Activated CD4-positive, alpha-beta T cell treated with anti-CD3 and anti-CD28 coated beads, Interleukin-2, amount 50 U/mL, for 1 hour (primary cell): ENCODE measurements around the gene KHNYN.
"Not testable (repeated sequence)": the region's sequence is repeated elsewhere in the genome, so short reads cannot be mapped to it uniquely, and the experiment has no call there.

Experiments
- DNase-seq: peaks from one replicate; pipeline ENCODE4 v3.0.0-alpha.2; 2020

The KHNYN gene

DNA sequence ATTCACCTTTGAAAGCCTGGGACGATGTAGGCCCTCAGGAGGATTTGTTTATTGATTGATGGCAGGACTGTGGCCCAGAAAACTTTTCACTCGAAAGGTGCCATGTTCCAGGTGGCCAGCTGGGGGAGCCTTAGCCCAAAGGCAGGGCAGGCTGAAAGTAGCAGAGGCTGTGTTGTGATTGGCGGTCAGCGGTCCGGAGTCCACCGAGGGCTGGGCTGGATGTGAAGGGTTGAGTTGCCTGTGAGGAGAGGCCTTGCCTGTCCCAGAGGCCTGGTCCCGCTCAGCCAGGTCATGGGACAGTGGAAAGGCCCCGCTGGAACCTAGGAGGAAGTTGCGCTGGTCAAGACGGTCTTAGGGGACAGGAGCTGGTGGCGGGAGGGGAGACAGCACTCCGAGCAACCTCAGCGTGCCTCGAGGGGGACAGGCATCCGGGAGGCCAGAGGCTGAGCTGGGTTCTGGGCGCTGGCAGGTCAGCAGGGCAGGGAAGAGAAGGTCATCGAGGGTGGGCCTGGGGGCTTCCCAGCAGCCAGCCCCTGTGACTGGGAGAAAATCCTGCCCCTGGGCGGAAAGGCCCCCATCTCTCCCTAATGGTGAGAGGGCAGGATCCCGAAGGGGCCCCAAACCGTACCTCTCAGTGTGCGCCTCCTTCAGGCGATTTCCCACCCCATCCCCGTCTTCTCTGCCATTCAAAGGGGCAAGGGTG is 52.0 kb downstream of the KHNYN start:
- peak; percentile 45 for DNase-seq

DNA sequence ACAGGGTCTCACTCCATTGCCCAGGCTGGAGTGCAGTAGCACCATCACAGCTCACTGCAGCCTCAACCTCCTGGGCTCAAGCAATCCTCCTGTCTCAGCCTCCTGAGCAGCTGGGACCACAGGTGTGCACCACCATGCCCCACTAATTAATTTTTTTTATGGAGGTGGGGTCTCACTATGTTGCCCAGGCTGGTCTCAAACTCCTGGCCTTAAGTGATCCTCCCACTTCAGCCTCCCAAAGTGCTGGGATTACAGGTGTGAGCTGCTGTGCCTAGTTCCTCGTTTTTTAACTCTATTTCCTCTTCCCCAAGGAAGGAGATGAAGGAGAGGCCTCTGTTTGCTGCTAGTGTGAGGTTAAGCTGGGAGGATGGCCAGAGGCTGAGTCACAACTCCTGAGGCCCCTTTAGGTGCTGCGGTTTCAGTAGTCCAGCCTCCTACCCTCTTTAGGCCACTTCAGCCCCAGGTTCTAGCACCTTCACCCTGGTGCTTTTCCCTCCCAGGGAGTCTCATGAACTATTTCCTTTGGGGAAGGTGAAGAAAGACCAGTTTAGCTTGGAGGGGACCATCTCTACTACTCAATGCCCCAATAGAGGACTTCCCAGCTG is 53.0 kb downstream of the KHNYN start:
- DNase-seq = not testable (repeated sequence)

DNA sequence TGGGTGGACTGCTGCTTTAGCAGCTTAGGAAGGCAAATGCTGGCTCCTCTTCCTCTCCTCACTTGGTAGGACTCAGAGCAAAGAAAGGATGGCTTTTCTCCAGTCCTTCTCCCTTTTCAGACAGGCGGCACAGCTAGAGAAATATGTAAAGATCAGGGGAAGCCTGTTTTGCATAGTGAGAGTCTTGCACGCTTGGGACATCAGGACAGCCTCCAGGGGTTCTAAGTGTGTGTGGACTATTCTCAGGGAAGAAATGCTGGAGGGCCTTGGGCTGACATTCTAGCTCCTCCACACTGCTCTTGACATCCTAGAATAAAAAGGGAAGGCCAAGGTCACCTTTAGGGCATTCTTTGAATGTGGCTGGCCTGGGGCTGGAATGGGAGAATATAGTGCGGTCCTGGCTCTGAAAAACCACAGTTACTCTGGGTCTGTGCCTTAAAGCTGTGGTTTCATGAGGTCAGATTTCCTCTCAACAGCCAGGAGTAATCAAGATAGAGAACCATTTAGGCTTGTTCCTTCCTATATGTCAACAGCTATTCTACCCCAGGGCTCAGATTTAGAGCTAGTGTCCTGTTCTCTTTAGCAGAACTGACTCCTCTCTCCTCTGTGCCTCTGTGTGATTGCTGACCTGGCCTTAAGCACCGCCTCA is 54.0 kb downstream of the KHNYN start:
- DNase-seq = no peak
